GM12878 (cell line): ENCODE measurements around the gene IL1B. TPM values are rescaled to one million over a fixed set of nuclear protein-coding genes. Genes with fewer than 3 reads are reported as not detected.
A peak's percentile ranks its signal among the peaks of the same experiment; 100 is the strongest.

Experiments used
- ASH2L ChIP-seq: fragments of 300-600, 200-600 bp; sonication (generic); IDR thresholded peaks from 2 replicates; pipeline ENCODE4 v1.6.1; 2017; ENCODE audit warnings: low read depth, mild to moderate bottlenecking, borderline replicate concordance
- CEBPB ChIP-seq, 2 experiments: fragments of 150-350 bp in 1 of 2; IDR thresholded peaks; 2 replicates each; pipeline ENCODE4 v1.6.1; 2012 to 2014; ENCODE audit warnings: low read depth in 2 of 2, low read length in 2 of 2, borderline replicate concordance in 1 of 2, inconsistent platforms in 1 of 2
- CHD1 ChIP-seq: IDR thresholded peaks from 2 replicates; pipeline ENCODE4 v1.6.1; 2012; ENCODE audit warnings: low read depth, low read length, improper control_type of control experiment
- CREM ChIP-seq: IDR thresholded peaks from 2 replicates; pipeline ENCODE4 v1.6.1; 2014; ENCODE audit warnings: antibody characterized with exemption, low read depth
- ESRRA ChIP-seq: IDR thresholded peaks from 2 replicates; pipeline ENCODE4 v1.6.1; 2012; ENCODE audit warnings: mild to moderate bottlenecking, low read length, improper control_type of control experiment
- EZH2 ChIP-seq: IDR thresholded peaks from 2 replicates; pipeline ENCODE4 v1.6.1; 2012; ENCODE audit warnings: low read depth, mild to moderate bottlenecking, control low read depth, inconsistent platforms, low read length, borderline replicate concordance; ENCODE audit not compliant: control insufficient read depth
- FOXM1 ChIP-seq: IDR thresholded peaks from 2 replicates; pipeline ENCODE4 v1.6.1; 2012; ENCODE audit warnings: low read depth, mild to moderate bottlenecking, inconsistent platforms, low read length, moderate library complexity
- IKZF1 ChIP-seq: fragments of 450-650 bp; conservative IDR thresholded peaks from 2 replicates; pipeline ENCODE4 v1.6.1; 2017; ENCODE audit warnings: antibody characterized with exemption, mild to moderate bottlenecking
- IRF4 ChIP-seq: IDR thresholded peaks from 2 replicates; pipeline ENCODE4 v1.6.1; 2011; ENCODE audit warnings: low read depth, low read length
- JUNB ChIP-seq: IDR thresholded peaks from 2 replicates; pipeline ENCODE4 v1.6.1; 2016; ENCODE audit warnings: antibody characterized with exemption, mild to moderate bottlenecking
- LARP7 ChIP-seq: fragments of 450-650 bp; IDR thresholded peaks from 2 replicates; pipeline ENCODE4 v1.6.1; 2017; ENCODE audit warnings: mild to moderate bottlenecking
- NR2F1 ChIP-seq: fragments of 450-650 bp; conservative IDR thresholded peaks from 2 replicates; pipeline ENCODE4 v1.6.1; 2017; ENCODE audit warnings: mild to moderate bottlenecking
- POLR2AphosphoS2 ChIP-seq: IDR thresholded peaks from 2 replicates; pipeline ENCODE4 v1.6.1; 2011; ENCODE audit warnings: low read depth, mild to moderate bottlenecking, low read length, improper control_type of control experiment, moderate library complexity
- POU2F2 ChIP-seq: IDR thresholded peaks from 3 replicates; pipeline ENCODE4 v1.6.1; 2011; ENCODE audit warnings: low read depth, mild to moderate bottlenecking, low read length, borderline replicate concordance
- RBBP5 ChIP-seq: fragments of 200-600 bp; sonication (generic); conservative IDR thresholded peaks from 2 replicates; pipeline ENCODE4 v1.6.1; 2016
- SMARCA5 ChIP-seq: fragments of 450-650 bp; IDR thresholded peaks from 2 replicates; pipeline ENCODE4 v1.6.1; 2017; ENCODE audit warnings: mild to moderate bottlenecking
- SPI1 ChIP-seq: IDR thresholded peaks from 2 replicates; pipeline ENCODE4 v1.6.1; 2011; ENCODE audit warnings: low read depth, mild to moderate bottlenecking, low read length, moderate library complexity, borderline replicate concordance; ENCODE audit not compliant: insufficient read depth
- SREBF1 ChIP-seq: IDR thresholded peaks from 2 replicates; pipeline ENCODE4 v1.6.1; 2012; ENCODE audit warnings: mild to moderate bottlenecking, low read length
- TBL1XR1 ChIP-seq: IDR thresholded peaks from 2 replicates; pipeline ENCODE4 v1.6.1; 2012; ENCODE audit warnings: low read depth, low read length, improper control_type of control experiment
- ZSCAN29 ChIP-seq: fragments of 450-650 bp; IDR thresholded peaks from 2 replicates; pipeline ENCODE4 v1.6.1; 2017; ENCODE audit warnings: mild to moderate bottlenecking, moderate library complexity
- polyA plus RNA-seq, 11 experiments: library from polyadenylated mRNA; depleted of rRNA in 4 of 11; unstranded in 6 of 11; stranded (reverse) in 5 of 11; fragments of >200 nt; fragmentation: Nextera tagmentation in 4 of 11; fragmentation: Illumina TruSeq in 1 of 11; extraction: Ambion mirVana in 4 of 11; extraction: Trizol in 1 of 11; gene quantifications; 1 replicate in 1 of 11; 2 replicates in 10 of 11; pipeline versions ENCODE4 v1.2.1 to v1.2.3, GENCODE V29; 2011 to 2016; ENCODE audit warnings: inconsistent platforms in 2 of 11, missing spikeins in 2 of 11, low read depth in 1 of 11
- total RNA-seq, 4 experiments: library from RNA; depleted of rRNA in 3 of 4; stranded (reverse); fragments of >200 nt in 3 of 4; fragmentation: Illumina TruSeq in 1 of 4; extraction: Trizol in 1 of 4; gene quantifications; 2 replicates each; pipeline versions ENCODE4 v1.2.1 to v1.2.3, GENCODE V29; 2013 to 2021
- TF ChIP-seq, protein P1 (sequence below): fragments of 450-650 bp; IDR thresholded peaks from 2 replicates; pipeline ENCODE4 v1.6.1; 2017; ENCODE audit warnings: antibody characterized with exemption, mild to moderate bottlenecking, moderate library complexity
- TF ChIP-seq, protein P2 (sequence below): IDR thresholded peaks from 2 replicates; pipeline ENCODE4 v1.6.1; 2012; ENCODE audit warnings: improper control_type of control experiment, low read depth, low read length; ENCODE audit not compliant: insufficient replicate concordance
- TF ChIP-seq, protein P3 (sequence below): IDR thresholded peaks from 2 replicates; pipeline ENCODE4 v1.6.1; 2011; ENCODE audit warnings: borderline replicate concordance, low read depth, mild to moderate bottlenecking, moderate library complexity, mixed read lengths, low read length; ENCODE audit not compliant: insufficient read depth; ENCODE audit errors: extremely low read length

IL1B gene
- total and polyA plus RNA-seq, 10 of the 15 experiments (the other 5 are each of a cell fraction or from before 2014, with no cell fraction given), result 0.20 to 1.6 (median 0.84) TPM

DNA sequence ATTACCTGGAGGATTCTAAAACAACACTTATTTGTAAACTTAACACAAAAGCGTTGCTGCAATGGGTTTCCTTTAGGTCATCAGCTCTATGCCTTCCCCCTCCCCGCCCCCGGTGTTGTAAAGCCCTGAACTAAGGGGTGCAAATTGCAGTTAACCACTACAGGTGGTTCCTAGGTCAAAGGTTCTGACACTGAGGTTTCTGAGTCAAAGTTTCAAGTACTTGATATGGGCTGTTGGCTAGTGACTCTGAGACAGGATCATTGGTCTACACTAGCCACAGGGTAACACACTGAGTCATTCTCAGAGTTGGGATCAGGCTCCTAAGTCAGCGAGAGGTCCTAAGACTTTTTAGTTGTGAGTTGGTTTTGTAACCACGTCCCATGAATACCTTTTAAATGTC is 15.4 kb downstream of the IL1B start (continued):
- no peak for TF ChIP-seq TBL1XR1
- TF ChIP-seq FOXM1, result no peak; the same call in none of the 2 replicates
- TF ChIP-seq, protein P1, sequence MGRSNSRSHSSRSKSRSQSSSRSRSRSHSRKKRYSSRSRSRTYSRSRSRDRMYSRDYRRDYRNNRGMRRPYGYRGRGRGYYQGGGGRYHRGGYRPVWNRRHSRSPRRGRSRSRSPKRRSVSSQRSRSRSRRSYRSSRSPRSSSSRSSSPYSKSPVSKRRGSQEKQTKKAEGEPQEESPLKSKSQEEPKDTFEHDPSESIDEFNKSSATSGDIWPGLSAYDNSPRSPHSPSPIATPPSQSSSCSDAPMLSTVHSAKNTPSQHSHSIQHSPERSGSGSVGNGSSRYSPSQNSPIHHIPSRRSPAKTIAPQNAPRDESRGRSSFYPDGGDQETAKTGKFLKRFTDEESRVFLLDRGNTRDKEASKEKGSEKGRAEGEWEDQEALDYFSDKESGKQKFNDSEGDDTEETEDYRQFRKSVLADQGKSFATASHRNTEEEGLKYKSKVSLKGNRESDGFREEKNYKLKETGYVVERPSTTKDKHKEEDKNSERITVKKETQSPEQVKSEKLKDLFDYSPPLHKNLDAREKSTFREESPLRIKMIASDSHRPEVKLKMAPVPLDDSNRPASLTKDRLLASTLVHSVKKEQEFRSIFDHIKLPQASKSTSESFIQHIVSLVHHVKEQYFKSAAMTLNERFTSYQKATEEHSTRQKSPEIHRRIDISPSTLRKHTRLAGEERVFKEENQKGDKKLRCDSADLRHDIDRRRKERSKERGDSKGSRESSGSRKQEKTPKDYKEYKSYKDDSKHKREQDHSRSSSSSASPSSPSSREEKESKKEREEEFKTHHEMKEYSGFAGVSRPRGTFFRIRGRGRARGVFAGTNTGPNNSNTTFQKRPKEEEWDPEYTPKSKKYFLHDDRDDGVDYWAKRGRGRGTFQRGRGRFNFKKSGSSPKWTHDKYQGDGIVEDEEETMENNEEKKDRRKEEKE, result no peak
- peak; percentile 100 for TF ChIP-seq NR2F1
- TF ChIP-seq ASH2L, result no peak
- no peak for TF ChIP-seq LARP7
- TF ChIP-seq CHD1, result no peak
- peak in 1 of 2 experiments; percentile 24; a peak in 1 of 4 replicates for TF ChIP-seq CEBPB (IDR thresholded peaks at IDR 0.05; ENCODE audit: borderline replicate concordance in 1 of 2, low read depth in 2 of 2, low read length in 2 of 2)
- 0 out of 3 replicates have a peak, but pooled peaks have one; percentile 43 for TF ChIP-seq POU2F2
- TF ChIP-seq CREM, result peak; percentile 61
- TF ChIP-seq, protein P2, sequence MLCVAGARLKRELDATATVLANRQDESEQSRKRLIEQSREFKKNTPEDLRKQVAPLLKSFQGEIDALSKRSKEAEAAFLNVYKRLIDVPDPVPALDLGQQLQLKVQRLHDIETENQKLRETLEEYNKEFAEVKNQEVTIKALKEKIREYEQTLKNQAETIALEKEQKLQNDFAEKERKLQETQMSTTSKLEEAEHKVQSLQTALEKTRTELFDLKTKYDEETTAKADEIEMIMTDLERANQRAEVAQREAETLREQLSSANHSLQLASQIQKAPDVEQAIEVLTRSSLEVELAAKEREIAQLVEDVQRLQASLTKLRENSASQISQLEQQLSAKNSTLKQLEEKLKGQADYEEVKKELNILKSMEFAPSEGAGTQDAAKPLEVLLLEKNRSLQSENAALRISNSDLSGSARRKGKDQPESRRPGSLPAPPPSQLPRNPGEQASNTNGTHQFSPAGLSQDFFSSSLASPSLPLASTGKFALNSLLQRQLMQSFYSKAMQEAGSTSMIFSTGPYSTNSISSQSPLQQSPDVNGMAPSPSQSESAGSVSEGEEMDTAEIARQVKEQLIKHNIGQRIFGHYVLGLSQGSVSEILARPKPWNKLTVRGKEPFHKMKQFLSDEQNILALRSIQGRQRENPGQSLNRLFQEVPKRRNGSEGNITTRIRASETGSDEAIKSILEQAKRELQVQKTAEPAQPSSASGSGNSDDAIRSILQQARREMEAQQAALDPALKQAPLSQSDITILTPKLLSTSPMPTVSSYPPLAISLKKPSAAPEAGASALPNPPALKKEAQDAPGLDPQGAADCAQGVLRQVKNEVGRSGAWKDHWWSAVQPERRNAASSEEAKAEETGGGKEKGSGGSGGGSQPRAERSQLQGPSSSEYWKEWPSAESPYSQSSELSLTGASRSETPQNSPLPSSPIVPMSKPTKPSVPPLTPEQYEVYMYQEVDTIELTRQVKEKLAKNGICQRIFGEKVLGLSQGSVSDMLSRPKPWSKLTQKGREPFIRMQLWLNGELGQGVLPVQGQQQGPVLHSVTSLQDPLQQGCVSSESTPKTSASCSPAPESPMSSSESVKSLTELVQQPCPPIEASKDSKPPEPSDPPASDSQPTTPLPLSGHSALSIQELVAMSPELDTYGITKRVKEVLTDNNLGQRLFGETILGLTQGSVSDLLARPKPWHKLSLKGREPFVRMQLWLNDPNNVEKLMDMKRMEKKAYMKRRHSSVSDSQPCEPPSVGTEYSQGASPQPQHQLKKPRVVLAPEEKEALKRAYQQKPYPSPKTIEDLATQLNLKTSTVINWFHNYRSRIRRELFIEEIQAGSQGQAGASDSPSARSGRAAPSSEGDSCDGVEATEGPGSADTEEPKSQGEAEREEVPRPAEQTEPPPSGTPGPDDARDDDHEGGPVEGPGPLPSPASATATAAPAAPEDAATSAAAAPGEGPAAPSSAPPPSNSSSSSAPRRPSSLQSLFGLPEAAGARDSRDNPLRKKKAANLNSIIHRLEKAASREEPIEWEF, result no peak
- TF ChIP-seq SPI1, result no peak
- TF ChIP-seq EZH2, result no peak
- no peak for TF ChIP-seq ESRRA
- TF ChIP-seq SMARCA5, result no peak
- peak; percentile 90 for TF ChIP-seq JUNB
- peak; percentile 87 for TF ChIP-seq IRF4
- TF ChIP-seq, protein P3, sequence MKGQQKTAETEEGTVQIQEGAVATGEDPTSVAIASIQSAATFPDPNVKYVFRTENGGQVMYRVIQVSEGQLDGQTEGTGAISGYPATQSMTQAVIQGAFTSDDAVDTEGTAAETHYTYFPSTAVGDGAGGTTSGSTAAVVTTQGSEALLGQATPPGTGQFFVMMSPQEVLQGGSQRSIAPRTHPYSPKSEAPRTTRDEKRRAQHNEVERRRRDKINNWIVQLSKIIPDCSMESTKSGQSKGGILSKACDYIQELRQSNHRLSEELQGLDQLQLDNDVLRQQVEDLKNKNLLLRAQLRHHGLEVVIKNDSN, result no peak
- no peak for TF ChIP-seq SREBF1
- no peak for TF ChIP-seq POLR2AphosphoS2
- TF ChIP-seq RBBP5, result no peak
- TF ChIP-seq ZSCAN29, result 0 out of 2 replicates have a peak, but pooled peaks have one; percentile 19
- peak; percentile 90 for TF ChIP-seq IKZF1
